Effector memory CD8-positive, alpha-beta T cell (primary cell): ENCODE measurements around the gene TWF2.

ENCODE experiments used
- ATAC-seq: fragments of 150-1000 bp; cut with Tn5 transposase; replicated peaks from 2 replicates; pipeline ENCODE4 v1.10.0; 2021; ENCODE audit warnings: mild to moderate bottlenecking, moderate library complexity
- DNase-seq, 3 experiments: peaks; one replicate each; pipeline ENCODE4 v3.0.0; 2021
- H3K27ac Mint-ChIP-seq, 2 donors: one replicate each; pipeline ENCODE4 v1.8.0; 2022; ENCODE audit warnings: mild to moderate bottlenecking in 2 of 2, mixed read lengths in 2 of 2, moderate library complexity in 2 of 2
- H3K27me3 Mint-ChIP-seq, 2 donors: one replicate each; pipeline ENCODE4 v1.8.0; 2022; ENCODE audit warnings: mixed read lengths in 2 of 2
- H3K36me3 Mint-ChIP-seq: one replicate; pipeline ENCODE4 v1.8.0; 2022; ENCODE audit warnings: mild to moderate bottlenecking, moderate library complexity, mixed read lengths; ENCODE audit not compliant: insufficient read depth
- H3K4me1 Mint-ChIP-seq, 2 donors: one replicate each; pipeline ENCODE4 v1.8.0; 2022; ENCODE audit warnings: low read depth in 2 of 2, mixed read lengths in 2 of 2
- H3K4me3 Mint-ChIP-seq, 2 donors: one replicate each; pipeline ENCODE4 v1.8.0; 2022; ENCODE audit warnings: mild to moderate bottlenecking in 2 of 2, mixed read lengths in 2 of 2, moderate library complexity in 2 of 2
- H3K9me3 Mint-ChIP-seq, 2 donors: one replicate each; pipeline ENCODE4 v1.8.0; 2022; ENCODE audit warnings: mixed read lengths in 2 of 2

The TWF2 gene

GRCh38 chr3:52182196-52182595 lies 56.8 kb downstream of the TWF2 start:
- Mint-ChIP-seq H3K36me3 (peaks cover 4% of the 10 kb centered on the region), H3K4me3 (peak overlapping the region in 1 of 2 donors; percentile 67), H3K27me3 (no peaks in the 10 kb centered on the region), H3K9me3 (no peaks in the 10 kb centered on the region), H3K4me1 (peaks cover 6 to 31% of the 10 kb centered on the region in 2 donors), H3K27ac (peak overlapping the region; percentile 82 to 89)
- DNase-seq (peak in 2 of 3 experiments; percentile 27 to 37), ATAC-seq (peak; percentile 94)

GRCh38 chr3:52181543-52181942 lies 57.4 kb downstream of the TWF2 start:
- DNase-seq: no peak
- H3K4me1 Mint-ChIP-seq: peaks cover 6 to 29% of the 10 kb centered on the region in 2 donors
- peak overlapping the region in 1 of 2 donors; percentile 67 for H3K4me3 Mint-ChIP-seq
- ATAC-seq: no peak
- H3K27me3 Mint-ChIP-seq: no peaks in the 10 kb centered on the region
- peaks cover 4% of the 10 kb centered on the region for H3K36me3 Mint-ChIP-seq
- H3K27ac Mint-ChIP-seq: peak overlapping the region in 1 of 2 donors; percentile 89
- H3K9me3 Mint-ChIP-seq: no peaks in the 10 kb centered on the region
